AG04450 (cell line): ENCODE measurements around the gene TRERF1. TPM values are rescaled to one million over a fixed set of nuclear protein-coding genes. Genes with fewer than 3 reads are reported as not detected.

Experiments used
- CTCF ChIA-PET: fragments of 300-600, 350-600 bp; formaldehyde crosslinking; extraction: SDS; loops from one replicate; lab custom pipeline; 2022; ENCODE audit warnings: antibody characterized with exemption, inconsistent platforms; lab: Charles Lee
- POLR2A ChIA-PET: fragments of 350-600 bp; formaldehyde crosslinking; extraction: SDS; loops from one replicate; lab custom pipeline; 2021; ENCODE audit warnings: antibody characterized with exemption, inconsistent platforms; lab: Yijun Ruan, JAX
- DNase-seq: peaks from one replicate; pipeline ENCODE4 v3.0.0-alpha.2; 2011; ENCODE audit warnings: low read depth, low spot score
- H3K27ac ChIP-seq: one replicate; pipeline ENCODE4 v1.5.1; 2012; ENCODE audit warnings: low read depth, low read length, control low read depth
- H3K27me3 ChIP-seq: one replicate; pipeline ENCODE4 v1.6.0; 2012; ENCODE audit warnings: low read length; ENCODE audit not compliant: control insufficient read depth, insufficient read depth
- H3K4me3 ChIP-seq: 2 replicates; pipeline ENCODE4 v1.5.1; 2011; ENCODE audit warnings: mild to moderate bottlenecking, low read depth, low read length, control low read depth
- H3K9me3 ChIP-seq: 2 replicates; pipeline ENCODE4 v1.5.1; 2012; ENCODE audit warnings: low read length; ENCODE audit not compliant: control insufficient read depth, insufficient read depth
- polyA plus RNA-seq: library from polyadenylated mRNA; depleted of rRNA; stranded (reverse); fragments of >200 nt; gene quantifications from 2 replicates; pipeline ENCODE4 v1.2.3, GENCODE V29; 2011
- TF ChIP-seq, protein P1 (sequence below): IDR thresholded peaks from 2 replicates; pipeline ENCODE4 v1.5.1; 2011; ENCODE audit warnings: low read depth, low read length, control low read depth, inconsistent platforms

The TRERF1 gene
- polyA plus RNA-seq, 1 experiment = 7.3 TPM

DNA sequence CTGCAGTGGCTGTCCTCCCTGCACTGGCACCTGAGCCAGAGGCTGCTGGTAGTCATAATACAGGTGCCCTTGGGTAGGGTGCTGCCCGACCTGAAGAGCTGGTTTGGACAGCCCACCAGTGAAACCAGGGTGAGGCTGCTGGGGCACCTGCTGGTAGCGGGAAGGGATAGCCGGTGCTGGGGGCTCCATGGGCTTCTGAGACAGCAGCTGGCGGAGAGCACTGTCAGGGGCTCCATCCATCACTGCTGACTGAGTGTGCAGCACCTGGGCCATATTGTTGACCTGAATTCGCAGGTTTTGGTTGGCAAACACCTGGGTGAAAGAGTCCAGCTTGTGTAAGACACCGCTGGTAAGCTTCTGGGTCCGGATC, 182.9 kb downstream of the TRERF1 start:
- TF ChIP-seq, protein P1, sequence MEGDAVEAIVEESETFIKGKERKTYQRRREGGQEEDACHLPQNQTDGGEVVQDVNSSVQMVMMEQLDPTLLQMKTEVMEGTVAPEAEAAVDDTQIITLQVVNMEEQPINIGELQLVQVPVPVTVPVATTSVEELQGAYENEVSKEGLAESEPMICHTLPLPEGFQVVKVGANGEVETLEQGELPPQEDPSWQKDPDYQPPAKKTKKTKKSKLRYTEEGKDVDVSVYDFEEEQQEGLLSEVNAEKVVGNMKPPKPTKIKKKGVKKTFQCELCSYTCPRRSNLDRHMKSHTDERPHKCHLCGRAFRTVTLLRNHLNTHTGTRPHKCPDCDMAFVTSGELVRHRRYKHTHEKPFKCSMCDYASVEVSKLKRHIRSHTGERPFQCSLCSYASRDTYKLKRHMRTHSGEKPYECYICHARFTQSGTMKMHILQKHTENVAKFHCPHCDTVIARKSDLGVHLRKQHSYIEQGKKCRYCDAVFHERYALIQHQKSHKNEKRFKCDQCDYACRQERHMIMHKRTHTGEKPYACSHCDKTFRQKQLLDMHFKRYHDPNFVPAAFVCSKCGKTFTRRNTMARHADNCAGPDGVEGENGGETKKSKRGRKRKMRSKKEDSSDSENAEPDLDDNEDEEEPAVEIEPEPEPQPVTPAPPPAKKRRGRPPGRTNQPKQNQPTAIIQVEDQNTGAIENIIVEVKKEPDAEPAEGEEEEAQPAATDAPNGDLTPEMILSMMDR = no peak
- ChIA-PET POLR2A (no interaction called here), CTCF (interaction anchor here (0.7 to 1.3 kb wide), 2 partner anchors 54 to 279 kb away, joined by 3 to 5 read pairs; no protein-coding TSS in a partner anchor)
- H3K9me3 ChIP-seq = no peaks in the 10 kb centered on the region; the same call in 1 of the 2 replicates
- H3K27me3 ChIP-seq = no peaks in the 10 kb centered on the region
- H3K4me3 ChIP-seq = no peak overlapping the region
- no peak overlapping the region for H3K27ac ChIP-seq
- DNase-seq = no peak

DNA sequence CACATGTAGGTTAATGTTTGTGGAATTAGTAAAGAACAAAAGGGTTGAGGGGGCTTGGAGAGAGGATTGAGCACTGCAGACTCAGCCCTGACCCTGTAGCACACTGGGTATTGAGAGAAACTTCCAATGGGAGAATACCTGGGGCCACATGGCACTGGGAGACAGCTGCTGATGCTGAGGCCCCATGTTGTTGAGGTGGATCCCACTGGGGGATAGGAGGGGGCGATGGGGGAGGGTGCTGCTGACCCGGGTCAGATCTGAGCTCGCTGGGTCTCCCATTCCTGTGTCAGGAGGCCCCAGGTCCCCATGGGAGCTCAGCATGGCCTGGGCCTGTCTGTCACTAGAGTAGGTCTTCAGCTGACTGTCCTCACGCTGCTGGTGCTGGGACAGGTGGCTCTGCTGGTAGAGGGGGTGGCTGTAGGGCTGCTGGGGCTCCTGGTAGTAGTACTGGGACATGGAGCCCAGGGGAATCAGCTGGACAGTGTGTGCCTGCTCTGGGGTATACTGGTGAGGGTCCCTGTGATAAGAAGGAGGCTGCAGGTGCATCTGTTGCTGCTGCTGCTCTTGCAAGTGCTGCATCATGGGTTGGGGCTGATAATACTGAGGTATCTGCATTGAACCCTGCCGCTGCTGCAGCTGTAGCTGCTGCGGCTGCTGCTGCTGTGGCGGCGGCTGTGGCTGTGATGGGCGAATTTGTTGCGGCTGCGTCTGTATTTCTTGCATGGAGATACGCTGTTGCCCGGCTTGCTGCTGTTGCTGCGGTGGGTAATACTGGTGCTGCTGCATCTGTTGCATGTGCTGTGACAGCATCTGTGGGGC, 183.5 kb downstream of the TRERF1 start:
- Histone ChIP-seq H3K9me3 (no peaks in the 10 kb centered on the region; the same call in 1 of the 2 replicates), H3K27ac (no peak overlapping the region), H3K27me3 (no peaks in the 10 kb centered on the region), H3K4me3 (no peak overlapping the region)
- TF ChIP-seq, protein P1 = no peak
- CTCF ChIA-PET = interaction anchor here (0.5 to 1.8 kb wide), 4 partner anchors 54 to 280 kb away, joined by 3 to 9 read pairs (median 4); no protein-coding TSS in a partner anchor
- POLR2A ChIA-PET = no interaction called here
- DNase-seq = no peak

DNA sequence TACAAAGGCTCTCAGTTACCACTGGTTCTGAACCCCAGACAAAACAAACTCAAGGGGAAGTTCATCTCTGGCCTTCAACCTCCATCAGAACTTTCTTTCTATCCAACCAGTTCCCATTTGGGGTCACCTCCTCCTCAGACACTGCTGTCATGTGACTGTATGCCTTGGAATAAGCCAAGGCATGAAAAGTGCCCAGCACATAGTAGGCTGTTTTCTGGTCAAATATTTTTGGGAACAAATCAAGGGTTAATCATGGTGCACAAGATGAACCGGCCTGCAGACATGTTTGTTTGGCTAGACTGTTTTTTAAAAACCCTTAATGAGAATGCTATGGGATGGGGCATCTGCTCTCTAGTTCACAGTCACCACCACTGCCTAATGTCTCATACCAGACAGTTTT, 185.2 kb downstream of the TRERF1 start:
- ChIA-PET POLR2A (no interaction called here), CTCF (no interaction called here)
- TF ChIP-seq, protein P1 = no peak

DNA sequence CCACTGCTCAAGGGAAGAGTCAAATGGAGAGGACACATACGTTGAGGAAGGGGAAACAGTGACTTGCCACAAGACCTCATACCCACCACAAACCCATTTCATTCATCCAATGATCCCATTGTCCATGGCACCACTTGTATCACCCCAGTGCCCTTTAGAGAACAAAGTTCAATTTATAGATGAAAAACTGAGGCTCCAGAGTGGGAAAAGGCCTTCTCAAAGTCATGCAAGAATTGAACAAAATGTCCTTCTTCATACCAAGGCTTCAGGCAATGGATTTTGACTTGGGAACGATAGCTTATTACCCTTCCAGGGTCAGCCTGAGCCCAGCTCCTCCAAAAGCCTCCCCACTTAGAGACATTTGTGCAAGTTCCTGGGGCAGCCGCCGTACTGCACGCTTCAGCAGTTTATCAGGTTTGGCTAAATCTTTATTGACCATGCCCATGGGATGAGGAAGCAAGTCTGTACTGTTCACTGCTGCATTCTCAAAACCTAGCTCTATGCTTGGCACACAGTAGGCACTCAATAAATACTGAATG, 186.8 kb downstream of the TRERF1 start:
- CTCF ChIA-PET = interaction anchor here (1.4 to 8.0 kb wide), 2 partner anchors 267 to 282 kb away, joined by 5 to 93 read pairs; no protein-coding TSS in a partner anchor
- Histone ChIP-seq H3K4me3 (no peak overlapping the region), H3K9me3 (no peaks in the 10 kb centered on the region; the same call in 1 of the 2 replicates), H3K27ac (no peak overlapping the region), H3K27me3 (no peaks in the 10 kb centered on the region)
- DNase-seq = no peak
- TF ChIP-seq, protein P1 = no peak
- POLR2A ChIA-PET = no interaction called here

More for the DNA sequence above, 185.2 kb downstream of the TRERF1 start:
- Histone ChIP-seq H3K9me3 (no peaks in the 10 kb centered on the region; the same call in 1 of the 2 replicates), H3K27me3 (no peaks in the 10 kb centered on the region), H3K27ac (no peak overlapping the region), H3K4me3 (no peak overlapping the region)
- DNase-seq = no peak
